Measurements from ENCODE around the gene DYNLL1.

DYNLL1 gene

GRCh38 chr12:120480211-120480610 is 15.7 kb upstream of the DYNLL1 start:
- Histone ChIP-seq H3K9ac (ENCODE audit: low read depth, low read length) (no peak overlapping the region), H3K4me3 (ENCODE audit: low read depth in 1 of 2, low read length in 2 of 2) (no peak overlapping the region)

GRCh38 chr12:120481022-120481767 is 14.7 kb upstream of the DYNLL1 start:
- DNase-seq = no peak
- no peaks in the 10 kb centered on the region for H3K27me3 ChIP-seq (ENCODE audit: insufficient read depth, low read length, poor library complexity)

More at GRCh38 chr12:120480211-120480610, 15.7 kb upstream of the DYNLL1 start:
- Histone ChIP-seq H3K36me3 (ENCODE audit: insufficient read depth, low read length) (no peaks in the 10 kb centered on the region; the same call in 1 of the 2 replicates), H3K79me2 (ENCODE audit: insufficient read depth, low read length) (no peaks in the 10 kb centered on the region), H4K20me1 (ENCODE audit: insufficient read depth, low read length) (no peaks in the 10 kb centered on the region; the same call in 1 of the 2 replicates), H2AFZ (ENCODE audit: low read depth, low read length) (no peak overlapping the region), H3K27me3 (ENCODE audit: insufficient read depth, low read length, poor library complexity) (no peaks in the 10 kb centered on the region), H3K9me3 (ENCODE audit: insufficient read depth, low read length, severe bottlenecking) (no peaks in the 10 kb centered on the region), H3K4me2 (ENCODE audit: insufficient read depth, low read length) (no peak overlapping the region), H3K4me1 (ENCODE audit: insufficient read depth, low read length) (no peaks in the 10 kb centered on the region), H3K27ac (ENCODE audit: low read length) (no peak overlapping the region)
- ATAC-seq (ENCODE audit: insufficient read depth, low read depth) = no peak
- DNase-seq = no peak
- TF ChIP-seq CTCF (IDR thresholded peaks at IDR 0.05; ENCODE audit: borderline replicate concordance, extremely low read depth, low read length, poor library complexity, severe bottlenecking) = no peak
- TF ChIP-seq EZH2 (IDR thresholded peaks at IDR 0.05; ENCODE audit: borderline replicate concordance, low read depth, low read length, severe bottlenecking) = no peak

GRCh38 chr12:120483621-120484020 is 12.3 kb upstream of the DYNLL1 start:
- DNase-seq = no peak
- Histone ChIP-seq H3K9ac (ENCODE audit: low read depth, low read length) (no peak overlapping the region), H2AFZ (ENCODE audit: low read depth, low read length) (no peak overlapping the region), H3K4me3 (ENCODE audit: low read depth in 1 of 2, low read length in 2 of 2) (no peak overlapping the region), H3K27me3 (ENCODE audit: insufficient read depth, low read length, poor library complexity) (no peaks in the 10 kb centered on the region), H3K79me2 (ENCODE audit: insufficient read depth, low read length) (no peaks in the 10 kb centered on the region), H3K9me3 (ENCODE audit: insufficient read depth, low read length, severe bottlenecking) (no peaks in the 10 kb centered on the region), H3K27ac (ENCODE audit: low read length) (no peak overlapping the region), H3K4me2 (ENCODE audit: insufficient read depth, low read length) (no peak overlapping the region), H3K4me1 (ENCODE audit: insufficient read depth, low read length) (no peaks in the 10 kb centered on the region), H4K20me1 (ENCODE audit: insufficient read depth, low read length) (no peaks in the 10 kb centered on the region), H3K36me3 (ENCODE audit: insufficient read depth, low read length) (no peaks in the 10 kb centered on the region; the same call in 1 of the 2 replicates)
- no peak for ATAC-seq (ENCODE audit: insufficient read depth, low read depth)
- TF ChIP-seq EZH2 (IDR thresholded peaks at IDR 0.05; ENCODE audit: borderline replicate concordance, low read depth, low read length, severe bottlenecking) (no peak), CTCF (IDR thresholded peaks at IDR 0.05; ENCODE audit: borderline replicate concordance, extremely low read depth, low read length, poor library complexity, severe bottlenecking) (no peak)

More at GRCh38 chr12:120481022-120481767, 14.7 kb upstream of the DYNLL1 start:
- no peak overlapping the region for H2AFZ ChIP-seq (ENCODE audit: low read depth, low read length)
- no peak overlapping the region for H3K9ac ChIP-seq (ENCODE audit: low read depth, low read length)
- H3K79me2 ChIP-seq (ENCODE audit: insufficient read depth, low read length) = no peaks in the 10 kb centered on the region
- no peak for ATAC-seq (ENCODE audit: insufficient read depth, low read depth)
- H3K27ac ChIP-seq (ENCODE audit: low read length) = no peak overlapping the region
- H4K20me1 ChIP-seq (ENCODE audit: insufficient read depth, low read length) = no peaks in the 10 kb centered on the region
- H3K4me2 ChIP-seq (ENCODE audit: insufficient read depth, low read length) = no peak overlapping the region
- no peaks in the 10 kb centered on the region for H3K9me3 ChIP-seq (ENCODE audit: insufficient read depth, low read length, severe bottlenecking)
- no peak overlapping the region for H3K4me3 ChIP-seq (ENCODE audit: low read depth in 1 of 2, low read length in 2 of 2)
- TF ChIP-seq CTCF (IDR thresholded peaks at IDR 0.05; ENCODE audit: borderline replicate concordance, extremely low read depth, low read length, poor library complexity, severe bottlenecking) = no peak
- TF ChIP-seq EZH2 (IDR thresholded peaks at IDR 0.05; ENCODE audit: borderline replicate concordance, low read depth, low read length, severe bottlenecking) = no peak
- no peaks in the 10 kb centered on the region; the same call in 1 of the 2 replicates for H3K36me3 ChIP-seq (ENCODE audit: insufficient read depth, low read length)
- no peaks in the 10 kb centered on the region for H3K4me1 ChIP-seq (ENCODE audit: insufficient read depth, low read length)
